ENCODE results near the gene ZHX3. TPM values are rescaled to one million over a fixed set of nuclear protein-coding genes. Genes with fewer than 3 reads are reported as not detected.

ZHX3 gene
- total and polyA plus RNA-seq, 10 of the 15 experiments (the other 5 are each of a cell fraction or from before 2014, with no cell fraction given): 1.3 to 14.0 (median 5.0) TPM

DNA sequence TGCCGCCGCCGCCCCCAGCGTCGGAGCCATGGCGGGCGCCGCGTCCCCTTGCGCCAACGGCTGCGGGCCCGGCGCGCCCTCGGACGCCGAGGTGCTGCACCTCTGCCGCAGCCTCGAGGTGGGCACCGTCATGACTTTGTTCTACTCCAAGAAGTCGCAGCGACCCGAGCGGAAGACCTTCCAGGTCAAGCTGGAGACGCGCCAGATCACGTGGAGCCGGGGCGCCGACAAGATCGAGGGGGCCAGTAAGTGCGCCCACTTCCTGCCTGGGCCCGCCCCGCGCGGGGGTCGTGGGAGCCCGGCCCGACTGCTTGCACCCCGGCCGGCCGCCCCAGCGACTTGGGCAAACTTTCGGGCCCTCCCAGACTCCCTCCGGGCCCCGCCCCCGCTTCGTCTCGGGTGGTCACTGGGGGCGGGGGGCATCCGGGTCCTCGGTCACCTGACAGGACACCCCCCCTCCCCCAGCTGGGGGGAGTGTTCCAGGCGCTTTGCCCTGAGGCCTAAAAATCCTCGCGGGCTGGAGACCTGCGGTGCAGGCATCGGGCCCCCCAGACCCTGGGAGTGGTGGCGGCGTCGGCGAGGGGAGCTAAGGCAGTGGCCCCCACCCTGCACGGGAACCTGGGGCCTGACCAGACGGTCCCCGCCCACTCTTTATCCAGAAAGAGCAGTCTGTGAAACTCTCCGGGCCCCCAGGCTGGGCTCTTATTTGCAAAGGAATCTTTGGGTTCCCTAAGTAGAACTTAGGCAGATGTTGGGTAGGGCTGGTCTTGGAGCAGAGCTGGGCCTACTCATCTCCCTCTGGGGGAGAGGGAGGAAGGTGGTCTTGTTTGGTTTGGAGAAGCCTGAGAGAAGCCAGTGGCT lies 179.7 kb downstream of the ZHX3 start (continued):
- TF ChIP-seq, protein P1, sequence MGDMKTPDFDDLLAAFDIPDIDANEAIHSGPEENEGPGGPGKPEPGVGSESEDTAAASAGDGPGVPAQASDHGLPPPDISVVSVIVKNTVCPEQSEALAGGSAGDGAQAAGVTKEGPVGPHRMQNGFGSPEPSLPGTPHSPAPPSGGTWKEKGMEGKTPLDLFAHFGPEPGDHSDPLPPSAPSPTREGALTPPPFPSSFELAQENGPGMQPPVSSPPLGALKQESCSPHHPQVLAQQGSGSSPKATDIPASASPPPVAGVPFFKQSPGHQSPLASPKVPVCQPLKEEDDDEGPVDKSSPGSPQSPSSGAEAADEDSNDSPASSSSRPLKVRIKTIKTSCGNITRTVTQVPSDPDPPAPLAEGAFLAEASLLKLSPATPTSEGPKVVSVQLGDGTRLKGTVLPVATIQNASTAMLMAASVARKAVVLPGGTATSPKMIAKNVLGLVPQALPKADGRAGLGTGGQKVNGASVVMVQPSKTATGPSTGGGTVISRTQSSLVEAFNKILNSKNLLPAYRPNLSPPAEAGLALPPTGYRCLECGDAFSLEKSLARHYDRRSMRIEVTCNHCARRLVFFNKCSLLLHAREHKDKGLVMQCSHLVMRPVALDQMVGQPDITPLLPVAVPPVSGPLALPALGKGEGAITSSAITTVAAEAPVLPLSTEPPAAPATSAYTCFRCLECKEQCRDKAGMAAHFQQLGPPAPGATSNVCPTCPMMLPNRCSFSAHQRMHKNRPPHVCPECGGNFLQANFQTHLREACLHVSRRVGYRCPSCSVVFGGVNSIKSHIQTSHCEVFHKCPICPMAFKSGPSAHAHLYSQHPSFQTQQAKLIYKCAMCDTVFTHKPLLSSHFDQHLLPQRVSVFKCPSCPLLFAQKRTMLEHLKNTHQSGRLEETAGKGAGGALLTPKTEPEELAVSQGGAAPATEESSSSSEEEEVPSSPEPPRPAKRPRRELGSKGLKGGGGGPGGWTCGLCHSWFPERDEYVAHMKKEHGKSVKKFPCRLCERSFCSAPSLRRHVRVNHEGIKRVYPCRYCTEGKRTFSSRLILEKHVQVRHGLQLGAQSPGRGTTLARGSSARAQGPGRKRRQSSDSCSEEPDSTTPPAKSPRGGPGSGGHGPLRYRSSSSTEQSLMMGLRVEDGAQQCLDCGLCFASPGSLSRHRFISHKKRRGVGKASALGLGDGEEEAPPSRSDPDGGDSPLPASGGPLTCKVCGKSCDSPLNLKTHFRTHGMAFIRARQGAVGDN (IDR thresholded peaks at IDR 0.05): peak; percentile 8; the same call in 1 of the 2 replicates
- TF ChIP-seq, protein P2, sequence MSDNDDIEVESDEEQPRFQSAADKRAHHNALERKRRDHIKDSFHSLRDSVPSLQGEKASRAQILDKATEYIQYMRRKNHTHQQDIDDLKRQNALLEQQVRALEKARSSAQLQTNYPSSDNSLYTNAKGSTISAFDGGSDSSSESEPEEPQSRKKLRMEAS (IDR thresholded peaks at IDR 0.05; ENCODE audit: low read depth, low read length): peak; percentile 41; the same call in 1 of the 2 replicates
- TF ChIP-seq RAD51 (IDR thresholded peaks at IDR 0.05) (peak; percentile 79), PML (IDR thresholded peaks at IDR 0.05; ENCODE audit: low read length) (peak; percentile 38; the same call in 1 of the 2 replicates), STAT3 (IDR thresholded peaks at IDR 0.05; ENCODE audit: low read depth, low read length) (no peak), MXI1 (IDR thresholded peaks at IDR 0.05; ENCODE audit: low read depth, low read length) (0 out of 2 replicates have a peak, but pooled peaks have one; percentile 40), GATAD2B (conservative IDR thresholded peaks at IDR 0.05; ENCODE audit: low read depth) (peak; percentile 57)
- TF ChIP-seq, protein P3, sequence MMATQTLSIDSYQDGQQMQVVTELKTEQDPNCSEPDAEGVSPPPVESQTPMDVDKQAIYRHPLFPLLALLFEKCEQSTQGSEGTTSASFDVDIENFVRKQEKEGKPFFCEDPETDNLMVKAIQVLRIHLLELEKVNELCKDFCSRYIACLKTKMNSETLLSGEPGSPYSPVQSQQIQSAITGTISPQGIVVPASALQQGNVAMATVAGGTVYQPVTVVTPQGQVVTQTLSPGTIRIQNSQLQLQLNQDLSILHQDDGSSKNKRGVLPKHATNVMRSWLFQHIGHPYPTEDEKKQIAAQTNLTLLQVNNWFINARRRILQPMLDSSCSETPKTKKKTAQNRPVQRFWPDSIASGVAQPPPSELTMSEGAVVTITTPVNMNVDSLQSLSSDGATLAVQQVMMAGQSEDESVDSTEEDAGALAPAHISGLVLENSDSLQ (IDR thresholded peaks at IDR 0.05): 0 out of 2 replicates have a peak, but pooled peaks have one; percentile 36
- TF ChIP-seq, protein P4, sequence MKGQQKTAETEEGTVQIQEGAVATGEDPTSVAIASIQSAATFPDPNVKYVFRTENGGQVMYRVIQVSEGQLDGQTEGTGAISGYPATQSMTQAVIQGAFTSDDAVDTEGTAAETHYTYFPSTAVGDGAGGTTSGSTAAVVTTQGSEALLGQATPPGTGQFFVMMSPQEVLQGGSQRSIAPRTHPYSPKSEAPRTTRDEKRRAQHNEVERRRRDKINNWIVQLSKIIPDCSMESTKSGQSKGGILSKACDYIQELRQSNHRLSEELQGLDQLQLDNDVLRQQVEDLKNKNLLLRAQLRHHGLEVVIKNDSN (IDR thresholded peaks at IDR 0.05; ENCODE audit: borderline replicate concordance, extremely low read length, insufficient read depth, low read depth, low read length): peak; percentile 84
- TF ChIP-seq, protein P5, sequence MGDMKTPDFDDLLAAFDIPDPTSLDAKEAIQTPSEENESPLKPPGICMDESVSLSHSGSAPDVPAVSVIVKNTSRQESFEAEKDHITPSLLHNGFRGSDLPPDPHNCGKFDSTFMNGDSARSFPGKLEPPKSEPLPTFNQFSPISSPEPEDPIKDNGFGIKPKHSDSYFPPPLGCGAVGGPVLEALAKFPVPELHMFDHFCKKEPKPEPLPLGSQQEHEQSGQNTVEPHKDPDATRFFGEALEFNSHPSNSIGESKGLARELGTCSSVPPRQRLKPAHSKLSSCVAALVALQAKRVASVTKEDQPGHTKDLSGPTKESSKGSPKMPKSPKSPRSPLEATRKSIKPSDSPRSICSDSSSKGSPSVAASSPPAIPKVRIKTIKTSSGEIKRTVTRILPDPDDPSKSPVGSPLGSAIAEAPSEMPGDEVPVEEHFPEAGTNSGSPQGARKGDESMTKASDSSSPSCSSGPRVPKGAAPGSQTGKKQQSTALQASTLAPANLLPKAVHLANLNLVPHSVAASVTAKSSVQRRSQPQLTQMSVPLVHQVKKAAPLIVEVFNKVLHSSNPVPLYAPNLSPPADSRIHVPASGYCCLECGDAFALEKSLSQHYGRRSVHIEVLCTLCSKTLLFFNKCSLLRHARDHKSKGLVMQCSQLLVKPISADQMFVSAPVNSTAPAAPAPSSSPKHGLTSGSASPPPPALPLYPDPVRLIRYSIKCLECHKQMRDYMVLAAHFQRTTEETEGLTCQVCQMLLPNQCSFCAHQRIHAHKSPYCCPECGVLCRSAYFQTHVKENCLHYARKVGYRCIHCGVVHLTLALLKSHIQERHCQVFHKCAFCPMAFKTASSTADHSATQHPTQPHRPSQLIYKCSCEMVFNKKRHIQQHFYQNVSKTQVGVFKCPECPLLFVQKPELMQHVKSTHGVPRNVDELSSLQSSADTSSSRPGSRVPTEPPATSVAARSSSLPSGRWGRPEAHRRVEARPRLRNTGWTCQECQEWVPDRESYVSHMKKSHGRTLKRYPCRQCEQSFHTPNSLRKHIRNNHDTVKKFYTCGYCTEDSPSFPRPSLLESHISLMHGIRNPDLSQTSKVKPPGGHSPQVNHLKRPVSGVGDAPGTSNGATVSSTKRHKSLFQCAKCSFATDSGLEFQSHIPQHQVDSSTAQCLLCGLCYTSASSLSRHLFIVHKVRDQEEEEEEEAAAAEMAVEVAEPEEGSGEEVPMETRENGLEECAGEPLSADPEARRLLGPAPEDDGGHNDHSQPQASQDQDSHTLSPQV (IDR thresholded peaks at IDR 0.05): peak; percentile 52; the same call in 1 of the 2 replicates
